GM21447 (cell line): ENCODE results near the gene PRR35.

Source experiments
- ATAC-seq: cut with Tn5 transposase; IDR thresholded peaks from one replicate; pipeline ENCODE4 v1.9.1; 2021; ENCODE audit not compliant: unreplicated experiment

PRR35 gene

GRCh38 chr16:561957-562938 lies 2.1 kb downstream of the PRR35 start:
- no peak for ATAC-seq

DNA sequence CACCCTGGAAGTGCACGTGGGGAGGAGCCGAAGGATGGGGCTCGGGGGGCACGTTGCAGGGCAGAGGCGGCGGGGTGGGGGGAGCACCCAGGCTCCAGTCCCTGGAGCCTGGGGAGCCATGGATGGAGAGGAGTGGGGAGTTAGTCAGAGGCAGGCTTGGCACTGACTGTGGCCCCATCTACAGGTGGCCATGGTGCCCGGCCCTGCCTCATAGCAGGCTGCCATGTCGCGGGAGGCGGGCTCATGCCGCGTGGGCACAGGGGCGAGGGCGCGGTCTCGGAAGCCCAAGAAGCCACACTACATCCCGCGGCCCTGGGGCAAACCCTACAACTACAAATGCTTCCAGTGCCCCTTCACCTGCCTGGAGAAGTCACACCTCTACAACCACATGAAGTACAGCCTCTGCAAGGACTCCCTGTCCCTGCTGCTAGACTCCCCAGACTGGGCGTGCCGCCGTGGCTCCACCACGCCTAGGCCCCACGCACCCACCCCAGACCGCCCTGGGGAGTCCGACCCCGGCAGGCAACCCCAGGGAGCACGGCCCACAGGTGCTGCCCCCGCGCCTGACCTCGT lies 3.0 kb downstream of the PRR35 start:
- no peak for ATAC-seq

DNA sequence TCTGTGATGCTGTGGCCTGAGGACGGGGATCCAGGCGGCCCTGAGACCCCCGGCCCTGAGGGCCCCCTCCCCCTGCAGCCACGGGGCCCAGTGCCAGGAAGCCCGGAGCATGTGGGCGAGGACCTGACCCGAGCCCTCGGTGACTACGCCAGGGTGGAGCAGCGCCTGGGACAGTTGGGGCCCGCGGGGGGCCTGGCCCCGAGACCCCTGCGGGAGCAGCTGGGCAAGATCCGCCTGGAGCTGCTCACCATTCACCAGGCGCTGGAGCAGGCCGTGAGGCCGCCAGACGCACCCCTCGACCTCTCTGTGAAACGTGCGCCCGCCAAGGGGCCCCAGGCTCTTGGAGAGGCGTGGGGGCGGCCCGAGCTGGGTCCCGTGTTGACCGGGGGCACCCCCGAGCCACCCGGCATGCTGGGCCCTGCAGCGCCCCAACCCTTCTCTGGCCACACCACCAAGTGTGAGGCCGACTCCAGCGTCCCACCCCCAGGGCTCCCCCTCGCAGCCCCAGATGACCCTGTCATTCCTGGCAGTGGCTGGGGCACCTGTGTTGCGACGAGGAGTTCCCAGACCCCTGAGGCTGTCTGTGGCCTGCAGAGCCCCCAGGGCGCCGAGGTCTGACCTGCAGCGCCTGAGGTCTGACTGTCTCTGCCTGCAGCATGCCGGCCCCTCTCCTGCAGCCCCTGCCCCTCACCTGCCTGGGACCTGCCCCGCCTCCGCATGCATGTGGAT lies 4.7 kb downstream of the PRR35 start:
- ATAC-seq = no peak

- no peak for ATAC-seq
These were observed 5.5 kb downstream of the PRR35 start for GRCh38 chr16:565419-566330.

GRCh38 chr16:566475-567372 lies 6.5 kb downstream of the PRR35 start, which contains the start of gene NHLRC4:
Gene NHLRC4, plus strand, starts transcription at chr16:567005. Its CDS starts 1,043 bp downstream, at chr16:568048.
- peak; percentile 68 for ATAC-seq

DNA sequence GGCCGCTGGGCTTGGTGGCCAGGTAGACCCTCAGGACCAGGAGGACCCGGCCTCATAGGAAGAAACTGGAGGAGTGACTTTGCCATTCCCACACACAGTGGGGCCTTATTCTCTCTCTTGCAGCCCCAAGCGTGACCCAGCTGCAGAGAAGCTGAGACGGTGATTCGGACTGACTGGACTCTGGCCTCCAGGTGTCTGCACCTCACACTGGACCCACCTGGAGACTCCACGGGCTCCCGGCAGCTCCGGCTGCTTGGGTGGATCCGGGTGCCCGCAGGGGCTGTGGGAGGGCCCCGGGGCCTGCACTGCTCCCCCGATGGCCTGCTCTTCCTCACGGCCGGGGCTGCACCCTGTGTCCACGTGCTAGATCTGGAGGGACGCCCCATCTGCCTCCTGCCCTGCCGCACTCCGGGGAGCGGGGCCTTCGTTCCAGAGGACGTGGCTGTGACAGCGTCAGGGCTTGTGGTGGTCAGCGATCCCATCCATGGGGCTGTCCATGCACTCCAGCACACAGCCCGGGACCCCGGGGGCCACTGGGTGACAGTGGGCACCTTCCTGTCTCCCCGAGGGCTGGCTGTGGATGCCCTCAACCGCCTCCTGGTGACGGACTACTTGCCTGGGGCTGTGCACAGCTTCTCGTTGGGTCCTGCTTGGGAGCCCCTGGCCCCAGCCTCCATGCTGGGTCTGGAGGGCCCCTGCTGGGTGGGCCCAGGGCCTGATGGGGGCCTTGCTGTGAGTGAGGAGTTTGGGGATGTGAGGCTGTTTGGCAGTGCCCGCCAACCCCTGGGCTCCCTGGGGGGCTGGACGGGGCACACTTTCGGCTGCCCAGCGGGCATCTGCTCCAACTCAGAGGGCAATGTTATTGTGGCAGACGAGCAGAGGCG lies 7.4 kb downstream of the PRR35 start:
- no peak for ATAC-seq

DNA sequence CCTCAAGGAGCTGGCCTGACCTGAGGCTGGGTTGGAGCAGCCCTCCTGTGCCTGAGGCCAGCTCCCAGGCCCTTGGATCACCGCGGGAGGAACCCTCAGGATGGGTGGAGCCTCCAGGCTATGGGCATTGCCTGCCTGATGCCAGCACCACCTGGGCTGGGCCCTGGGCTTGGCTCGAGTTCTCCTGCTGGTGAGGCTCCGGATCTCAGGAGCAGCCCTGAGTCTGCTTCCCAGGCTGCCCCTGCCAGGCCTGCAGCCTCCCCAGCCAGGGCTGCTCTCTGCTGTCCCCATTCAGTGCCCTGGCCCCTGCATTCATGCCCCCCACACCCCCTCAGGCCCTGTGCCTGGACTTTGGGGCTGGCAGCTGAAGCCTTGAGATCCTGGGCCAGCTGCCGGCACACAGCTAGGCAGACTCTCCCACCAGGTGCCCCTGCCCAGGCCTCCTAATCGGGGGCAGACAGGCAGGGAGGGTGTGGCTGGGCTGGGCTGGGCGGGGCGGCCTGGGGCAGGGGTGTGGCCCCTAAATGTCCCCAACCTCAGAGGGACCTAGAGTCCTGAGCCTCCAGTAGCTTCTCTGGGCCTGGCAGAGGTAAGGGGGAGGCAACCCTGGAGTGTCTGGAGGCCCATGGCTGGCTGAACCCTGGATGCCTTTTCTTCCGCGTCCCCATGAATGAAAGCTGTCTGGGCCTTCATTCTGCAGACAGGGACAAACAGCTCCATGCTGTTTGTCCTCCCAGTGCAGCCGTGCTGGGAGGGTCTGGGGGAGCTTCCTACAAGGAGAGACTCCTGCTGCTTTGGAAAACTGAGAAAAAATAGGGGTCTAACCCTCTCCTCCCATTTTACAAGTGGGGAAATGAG lies 8.4 kb downstream of the PRR35 start:
- ATAC-seq = no peak

GRCh38 chr16:569445-570254 lies 9.5 kb downstream of the PRR35 start, which contains the start of gene PIGQ:
Gene PIGQ, plus strand, starts transcription at chr16:569968. Its CDS starts 4,107 bp downstream, at chr16:574075.
- peak; percentile 42 for ATAC-seq

DNA sequence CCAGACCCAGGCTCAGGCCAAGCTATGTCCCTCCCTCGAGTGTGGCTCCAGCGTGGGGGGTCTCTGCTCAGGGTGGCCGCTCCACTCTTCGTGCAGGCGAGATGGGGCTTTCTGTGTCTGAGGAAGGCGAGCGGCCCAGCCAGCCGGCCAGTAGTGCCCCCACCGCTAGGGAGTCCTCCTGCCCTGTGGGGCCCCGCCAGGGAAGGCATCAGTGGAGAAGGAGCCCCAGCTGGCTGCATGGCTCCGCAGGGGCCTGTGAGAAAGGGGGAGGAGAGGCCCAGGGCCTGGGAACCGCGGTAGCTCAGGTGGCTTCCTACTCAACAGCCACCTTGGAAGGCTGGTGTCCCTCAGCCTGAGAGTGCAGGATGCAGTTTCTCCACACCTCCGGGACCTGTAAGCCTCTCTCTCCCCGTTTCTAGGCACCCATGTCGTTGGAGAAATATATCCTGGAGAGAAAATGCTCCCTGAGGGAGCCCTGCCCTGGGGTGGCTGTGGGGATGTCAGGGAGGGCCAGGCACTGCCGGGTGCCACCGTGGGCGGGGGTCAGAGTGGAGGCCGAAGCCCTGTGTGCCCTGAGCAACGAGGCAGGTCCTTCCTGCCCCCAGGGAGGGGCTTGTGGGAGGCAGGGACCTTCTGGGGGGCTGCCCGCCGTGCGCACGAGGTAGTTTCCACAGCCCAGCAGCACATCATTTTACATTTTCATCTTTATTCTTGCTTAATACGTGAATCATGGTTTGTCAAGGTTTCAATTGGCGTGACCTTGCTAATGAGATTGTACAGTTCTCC lies 12.9 kb downstream of the PRR35 start:
- ATAC-seq = no peak

- ATAC-seq = no peak
These were observed 14.0 kb downstream of the PRR35 start for GRCh38 chr16:574021-574760.

DNA sequence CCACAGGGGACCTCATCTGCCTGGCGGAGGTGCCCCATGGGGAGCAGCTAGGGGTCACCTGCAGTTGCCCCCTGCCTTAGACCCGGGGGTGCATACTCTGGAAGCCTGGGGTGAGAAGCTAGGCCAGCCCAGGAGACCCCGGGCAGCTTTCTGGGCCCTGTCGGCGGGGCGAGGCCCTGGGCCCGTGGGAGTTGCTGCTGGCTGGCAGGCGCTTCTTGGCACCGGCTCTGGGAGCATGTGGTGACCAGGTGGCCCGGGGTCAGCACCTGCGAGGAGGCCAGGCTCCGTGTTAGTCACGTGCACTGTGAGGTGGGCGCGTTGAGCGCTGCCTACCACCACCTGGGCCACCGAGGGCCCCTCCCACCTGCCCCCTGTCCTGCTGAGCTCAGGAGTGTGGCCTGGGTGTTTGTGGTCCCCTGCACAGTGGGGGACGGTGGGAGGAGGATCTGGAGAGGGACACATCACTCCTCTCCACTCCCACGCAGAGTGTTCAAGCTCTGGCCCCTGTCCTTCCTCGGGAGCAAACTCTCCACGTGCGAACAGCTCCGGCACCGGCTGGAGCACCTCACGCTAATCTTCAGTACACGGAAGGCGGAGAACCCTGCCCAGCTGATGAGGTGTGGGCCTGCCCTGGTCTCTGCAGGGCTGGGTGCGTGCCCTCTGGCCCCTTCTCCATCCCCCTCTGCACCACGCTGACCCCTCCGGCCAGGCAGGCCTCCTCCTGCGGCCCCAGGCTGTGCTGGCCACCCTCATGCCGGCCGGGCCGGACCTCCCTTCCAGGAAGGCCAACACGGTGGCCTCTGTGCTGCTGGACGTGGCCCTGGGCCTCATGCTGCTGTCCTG lies 15.4 kb downstream of the PRR35 start:
- no peak for ATAC-seq

- ATAC-seq = no peak
These were observed 16.1 kb downstream of the PRR35 start for GRCh38 chr16:576197-576822.

DNA sequence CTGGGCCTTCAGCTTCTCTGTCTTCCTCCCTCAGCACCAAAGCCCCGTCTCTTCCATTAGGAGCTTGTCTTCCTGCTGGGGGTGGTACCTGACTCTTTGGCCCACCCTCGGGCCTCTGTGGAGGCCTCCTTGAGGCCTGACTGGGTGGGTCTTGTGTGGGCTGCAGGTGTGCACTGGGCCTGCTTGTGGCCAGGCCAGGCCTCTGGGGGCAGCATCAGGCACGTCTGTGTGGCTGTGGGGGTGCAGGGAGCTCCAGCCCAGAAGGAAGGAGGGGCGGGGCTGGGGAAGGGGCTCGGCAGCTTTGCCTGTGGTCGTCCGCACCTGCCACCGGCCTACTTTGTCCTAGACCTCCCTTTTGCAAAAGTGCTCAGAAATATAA lies 16.6 kb downstream of the PRR35 start:
- no peak for ATAC-seq

- no peak for ATAC-seq
These were observed 17.6 kb downstream of the PRR35 start for GRCh38 chr16:577796-578195.
